Measurements from ENCODE around the gene DUSP2.

Gene DUSP2

DNA sequence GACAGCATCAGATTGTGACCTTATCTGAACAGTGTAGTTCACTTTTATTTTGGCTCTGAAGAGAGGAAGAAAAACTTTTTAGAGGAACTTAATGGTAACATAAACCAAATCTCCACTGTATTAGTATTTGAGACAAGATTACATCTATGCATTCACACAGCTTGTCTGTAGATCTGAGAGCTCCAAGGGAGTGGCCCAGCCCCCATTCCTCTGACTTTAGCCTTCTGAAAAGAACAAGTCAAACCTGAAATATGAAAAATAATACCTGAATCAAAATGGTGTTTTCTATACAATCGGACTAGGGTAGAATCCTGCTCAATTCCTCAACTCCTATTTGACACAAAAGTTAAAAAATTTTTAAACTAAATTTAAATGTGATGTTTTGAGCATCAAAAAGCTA lies 40.3 kb upstream of the DUSP2 start:
- H2BK120ac ChIP-seq (ENCODE audit: insufficient read depth, low read length, poor library complexity), result no peak overlapping the region
- H3K14ac ChIP-seq (ENCODE audit: low read length), result no peak overlapping the region
- no peak overlapping the region for H4K8ac ChIP-seq (ENCODE audit: low read depth, low read length)
- peaks cover 3% of the 10 kb centered on the region for H3K9me3 ChIP-seq (ENCODE audit: insufficient read depth, low read depth, low read length)
- H3K79me1 ChIP-seq (ENCODE audit: low read length), result no peaks in the 10 kb centered on the region
- H3K4ac ChIP-seq (ENCODE audit: low read depth, low read length), result no peak overlapping the region
- H4K12ac ChIP-seq (ENCODE audit: low read depth, low read length), result no peak overlapping the region
- H3K4me2 ChIP-seq (ENCODE audit: low read length), result no peak overlapping the region
- DNase-seq, result peak; percentile 63 to 76
- no peaks in the 10 kb centered on the region for H3K27me3 ChIP-seq (ENCODE audit: insufficient read depth, low read length)
- H2BK5ac ChIP-seq (ENCODE audit: low read depth, low read length, poor library complexity), result no peak overlapping the region
- H3K18ac ChIP-seq (ENCODE audit: low read length), result no peak overlapping the region
- no peak overlapping the region for H4K91ac ChIP-seq (ENCODE audit: low read depth, low read length)
- H2BK12ac ChIP-seq (ENCODE audit: low read length), result no peak overlapping the region
- no peak overlapping the region for H3K9ac ChIP-seq (ENCODE audit: low read length)
- H2AFZ ChIP-seq (ENCODE audit: insufficient read depth, low read length, poor library complexity), result no peak overlapping the region
- H3K23ac ChIP-seq (ENCODE audit: low read length), result no peak overlapping the region
- H3K4me3 ChIP-seq (ENCODE audit: low read depth, low read length), result no peak overlapping the region
- no peak overlapping the region for H2AK5ac ChIP-seq (ENCODE audit: low read length)
- peaks cover 24 to 36% of the 10 kb centered on the region in 2 experiments for H3K36me3 ChIP-seq (ENCODE audit: control insufficient read depth in 1 of 2, insufficient read depth in 2 of 2, low read length in 2 of 2)
- no peaks in the 10 kb centered on the region for H3K79me2 ChIP-seq (ENCODE audit: control insufficient read depth, insufficient read depth, low read length, poor library complexity)
- no peaks in the 10 kb centered on the region for H3K4me1 ChIP-seq (ENCODE audit: control insufficient read depth in 1 of 2, insufficient read depth in 2 of 2, low read length in 2 of 2)
- no CpG with 5 or more reads among the region's 1 CpG for WGBS (ENCODE audit: extremely low coverage, insufficient coverage, insufficient read length)
- no peak overlapping the region for H3K27ac ChIP-seq (ENCODE audit: low read depth, low read length)

DNA sequence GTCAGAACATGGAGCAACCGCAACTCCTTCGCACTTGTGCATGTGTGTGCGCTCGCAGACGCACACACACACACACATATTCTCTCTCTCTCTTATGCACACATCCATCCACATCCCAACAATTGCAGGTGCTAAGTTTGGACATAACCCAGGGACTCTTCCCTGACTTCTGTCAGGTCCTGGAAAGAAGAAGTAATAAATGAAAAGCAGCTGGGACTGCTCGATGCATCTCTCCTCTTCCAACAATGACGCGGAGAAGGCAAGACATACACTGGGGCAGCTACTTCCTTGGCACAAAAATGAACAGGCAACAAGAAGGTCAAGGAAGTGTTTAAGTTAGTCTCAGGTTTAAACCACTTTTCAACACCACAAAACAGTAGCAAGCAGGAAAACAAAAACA lies 39.7 kb upstream of the DUSP2 start:
- Histone ChIP-seq H2AK5ac (ENCODE audit: low read length) (no peak overlapping the region), H3K23ac (ENCODE audit: low read length) (no peak overlapping the region), H3K79me2 (ENCODE audit: control insufficient read depth, insufficient read depth, low read length, poor library complexity) (no peaks in the 10 kb centered on the region), H3K4me2 (ENCODE audit: low read length) (no peak overlapping the region), H3K27ac (ENCODE audit: low read depth, low read length) (no peak overlapping the region), H4K91ac (ENCODE audit: low read depth, low read length) (no peak overlapping the region), H3K9me3 (ENCODE audit: insufficient read depth, low read depth, low read length) (peaks cover 3% of the 10 kb centered on the region), H3K4ac (ENCODE audit: low read depth, low read length) (no peak overlapping the region), H3K79me1 (ENCODE audit: low read length) (no peaks in the 10 kb centered on the region), H3K18ac (ENCODE audit: low read length) (no peak overlapping the region), H3K36me3 (ENCODE audit: control insufficient read depth in 1 of 2, insufficient read depth in 2 of 2, low read length in 2 of 2) (peaks cover 22 to 33% of the 10 kb centered on the region in 2 experiments), H4K8ac (ENCODE audit: low read depth, low read length) (no peak overlapping the region), H2BK120ac (ENCODE audit: insufficient read depth, low read length, poor library complexity) (no peak overlapping the region), H3K4me3 (ENCODE audit: low read depth, low read length) (no peak overlapping the region), H2AFZ (ENCODE audit: insufficient read depth, low read length, poor library complexity) (no peak overlapping the region), H2BK12ac (ENCODE audit: low read length) (no peak overlapping the region), H3K27me3 (ENCODE audit: insufficient read depth, low read length) (no peaks in the 10 kb centered on the region), H4K12ac (ENCODE audit: low read depth, low read length) (no peak overlapping the region), H2BK5ac (ENCODE audit: low read depth, low read length, poor library complexity) (no peak overlapping the region), H3K9ac (ENCODE audit: low read length) (no peak overlapping the region), H3K14ac (ENCODE audit: low read length) (no peak overlapping the region), H3K4me1 (ENCODE audit: control insufficient read depth in 1 of 2, insufficient read depth in 2 of 2, low read length in 2 of 2) (no peaks in the 10 kb centered on the region)
- DNase-seq, result no peak
- no CpG with 5 or more reads among the region's 8 CpGs for WGBS (ENCODE audit: extremely low coverage, insufficient coverage, insufficient read length)

DNA sequence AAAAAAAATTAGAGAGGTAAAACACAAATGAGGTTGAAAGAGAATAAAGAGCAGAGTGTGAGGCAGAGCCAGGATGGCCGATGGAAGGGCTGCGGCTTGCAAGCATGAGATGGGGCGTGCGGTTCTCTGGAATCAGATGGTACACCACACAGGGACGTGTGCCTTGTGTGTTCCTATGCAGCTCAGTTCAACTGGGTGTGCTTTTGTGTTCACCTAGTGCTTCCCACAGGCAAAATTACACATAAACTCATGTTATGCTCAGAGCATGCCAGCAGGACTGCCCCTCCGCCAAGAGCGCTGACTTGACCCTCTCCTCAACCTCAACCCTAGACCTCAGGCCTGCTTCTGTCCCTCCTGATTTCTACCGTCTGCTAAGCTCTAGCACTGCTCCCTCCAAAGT lies 38.9 kb upstream of the DUSP2 start:
- Histone ChIP-seq H3K9ac (ENCODE audit: low read length) (no peak overlapping the region), H3K4me1 (ENCODE audit: control insufficient read depth in 1 of 2, insufficient read depth in 2 of 2, low read length in 2 of 2) (no peaks in the 10 kb centered on the region), H3K36me3 (ENCODE audit: control insufficient read depth in 1 of 2, insufficient read depth in 2 of 2, low read length in 2 of 2) (peaks cover 20 to 32% of the 10 kb centered on the region in 2 experiments), H3K79me1 (ENCODE audit: low read length) (no peaks in the 10 kb centered on the region), H2BK120ac (ENCODE audit: insufficient read depth, low read length, poor library complexity) (no peak overlapping the region), H3K27ac (ENCODE audit: low read depth, low read length) (no peak overlapping the region), H2BK5ac (ENCODE audit: low read depth, low read length, poor library complexity) (no peak overlapping the region), H4K91ac (ENCODE audit: low read depth, low read length) (no peak overlapping the region), H4K12ac (ENCODE audit: low read depth, low read length) (no peak overlapping the region), H2AK5ac (ENCODE audit: low read length) (no peak overlapping the region), H3K9me3 (ENCODE audit: insufficient read depth, low read depth, low read length) (peaks cover 3% of the 10 kb centered on the region), H3K4ac (ENCODE audit: low read depth, low read length) (no peak overlapping the region), H3K4me2 (ENCODE audit: low read length) (no peak overlapping the region), H2BK12ac (ENCODE audit: low read length) (no peak overlapping the region), H3K14ac (ENCODE audit: low read length) (no peak overlapping the region), H3K4me3 (ENCODE audit: low read depth, low read length) (no peak overlapping the region), H3K79me2 (ENCODE audit: control insufficient read depth, insufficient read depth, low read length, poor library complexity) (no peaks in the 10 kb centered on the region), H2AFZ (ENCODE audit: insufficient read depth, low read length, poor library complexity) (no peak overlapping the region), H3K27me3 (ENCODE audit: insufficient read depth, low read length) (no peaks in the 10 kb centered on the region), H3K18ac (ENCODE audit: low read length) (no peak overlapping the region), H4K8ac (ENCODE audit: low read depth, low read length) (no peak overlapping the region), H3K23ac (ENCODE audit: low read length) (no peak overlapping the region)
- no peak for DNase-seq
- no CpG with 5 or more reads among the region's 8 CpGs for WGBS (ENCODE audit: extremely low coverage, insufficient coverage, insufficient read length)

DNA sequence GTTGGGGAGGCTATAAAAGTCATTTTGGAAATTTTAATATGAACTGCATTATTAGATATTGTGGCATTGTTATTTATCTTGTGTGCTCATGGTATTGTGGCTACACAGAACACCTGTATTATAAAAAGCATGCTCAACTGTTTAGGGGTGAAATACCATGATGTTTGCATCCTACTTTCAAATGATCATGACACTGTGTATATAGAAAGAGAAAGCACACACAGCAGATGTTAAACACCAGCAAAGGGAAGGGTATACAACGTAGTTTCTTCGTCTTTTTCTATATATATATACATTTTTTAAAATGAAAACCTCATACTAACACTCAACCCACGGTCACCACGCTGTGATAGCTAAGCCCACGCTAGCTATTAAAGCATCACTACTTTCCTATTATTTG lies 36.3 kb upstream of the DUSP2 start:
- DNase-seq, result no peak
- Histone ChIP-seq H3K36me3 (ENCODE audit: control insufficient read depth in 1 of 2, insufficient read depth in 2 of 2, low read length in 2 of 2) (peaks cover 11 to 19% of the 10 kb centered on the region in 2 experiments), H3K4me1 (ENCODE audit: control insufficient read depth in 1 of 2, insufficient read depth in 2 of 2, low read length in 2 of 2) (no peaks in the 10 kb centered on the region), H2AFZ (ENCODE audit: insufficient read depth, low read length, poor library complexity) (no peak overlapping the region), H3K4me2 (ENCODE audit: low read length) (no peak overlapping the region), H3K4ac (ENCODE audit: low read depth, low read length) (no peak overlapping the region), H3K23ac (ENCODE audit: low read length) (no peak overlapping the region), H2BK12ac (ENCODE audit: low read length) (no peak overlapping the region), H3K9ac (ENCODE audit: low read length) (no peak overlapping the region), H4K8ac (ENCODE audit: low read depth, low read length) (no peak overlapping the region), H4K91ac (ENCODE audit: low read depth, low read length) (no peak overlapping the region), H2BK5ac (ENCODE audit: low read depth, low read length, poor library complexity) (no peak overlapping the region), H3K14ac (ENCODE audit: low read length) (no peak overlapping the region), H2AK5ac (ENCODE audit: low read length) (no peak overlapping the region), H4K12ac (ENCODE audit: low read depth, low read length) (no peak overlapping the region), H3K18ac (ENCODE audit: low read length) (no peak overlapping the region), H3K4me3 (ENCODE audit: low read depth, low read length) (no peak overlapping the region), H3K27me3 (ENCODE audit: insufficient read depth, low read length) (no peaks in the 10 kb centered on the region), H3K27ac (ENCODE audit: low read depth, low read length) (no peak overlapping the region), H2BK120ac (ENCODE audit: insufficient read depth, low read length, poor library complexity) (no peak overlapping the region), H3K9me3 (ENCODE audit: insufficient read depth, low read depth, low read length) (peaks cover 3% of the 10 kb centered on the region), H3K79me2 (ENCODE audit: control insufficient read depth, insufficient read depth, low read length, poor library complexity) (no peaks in the 10 kb centered on the region), H3K79me1 (ENCODE audit: low read length) (no peaks in the 10 kb centered on the region)
- WGBS (ENCODE audit: extremely low coverage, insufficient coverage, insufficient read length), result no CpG with 5 or more reads among the region's 5 CpGs
